AG09309 (cell line): ENCODE measurements around the gene SEPTIN12.

Source experiments
- DNase-seq: peaks from one replicate; pipeline ENCODE4 v3.0.0-alpha.2; 2010; ENCODE audit warnings: low read depth
- H3K4me3 ChIP-seq: 2 replicates; pipeline ENCODE4 v1.5.1; 2011; ENCODE audit warnings: mild to moderate bottlenecking, low read depth, low read length, moderate library complexity; ENCODE audit not compliant: control insufficient read depth
- CTCF ChIP-seq: IDR thresholded peaks from 2 replicates; pipeline ENCODE4 v1.5.1; 2011; ENCODE audit warnings: mild to moderate bottlenecking, low read depth, low read length, inconsistent platforms; ENCODE audit not compliant: insufficient read depth, control insufficient read depth; ENCODE audit errors: missing control alignments

SEPTIN12 gene

GRCh38 chr16:4776141-4776705 lies 11.9 kb downstream of the SEPTIN12 start:
- no peak overlapping the region for H3K4me3 ChIP-seq
- no peak for TF ChIP-seq CTCF
- no peak for DNase-seq

- DNase-seq = no peak
- H3K4me3 ChIP-seq = no peak overlapping the region
- TF ChIP-seq CTCF = no peak
Observed at GRCh38 chr16:4775005-4775404, 13.1 kb downstream of the SEPTIN12 start.

GRCh38 chr16:4772351-4772750 lies 15.8 kb downstream of the SEPTIN12 start:
- TF ChIP-seq CTCF = no peak
- no peak overlapping the region for H3K4me3 ChIP-seq
- DNase-seq = no peak

GRCh38 chr16:4771646-4772045 lies 16.5 kb downstream of the SEPTIN12 start:
- TF ChIP-seq CTCF = no peak
- H3K4me3 ChIP-seq = no peak overlapping the region
- DNase-seq = no peak

GRCh38 chr16:4769306-4769638 lies 18.9 kb downstream of the SEPTIN12 start:
- TF ChIP-seq CTCF = no peak
- DNase-seq = no peak
- peak overlapping the region; percentile 71 for H3K4me3 ChIP-seq

- DNase-seq = peak; percentile 62
- peak overlapping the region; percentile 71 for H3K4me3 ChIP-seq
- TF ChIP-seq CTCF = no peak
Observed at GRCh38 chr16:4768549-4769305, 19.4 kb downstream of the SEPTIN12 start.
